ENCODE data around the gene TPRG1.

Gene TPRG1

DNA sequence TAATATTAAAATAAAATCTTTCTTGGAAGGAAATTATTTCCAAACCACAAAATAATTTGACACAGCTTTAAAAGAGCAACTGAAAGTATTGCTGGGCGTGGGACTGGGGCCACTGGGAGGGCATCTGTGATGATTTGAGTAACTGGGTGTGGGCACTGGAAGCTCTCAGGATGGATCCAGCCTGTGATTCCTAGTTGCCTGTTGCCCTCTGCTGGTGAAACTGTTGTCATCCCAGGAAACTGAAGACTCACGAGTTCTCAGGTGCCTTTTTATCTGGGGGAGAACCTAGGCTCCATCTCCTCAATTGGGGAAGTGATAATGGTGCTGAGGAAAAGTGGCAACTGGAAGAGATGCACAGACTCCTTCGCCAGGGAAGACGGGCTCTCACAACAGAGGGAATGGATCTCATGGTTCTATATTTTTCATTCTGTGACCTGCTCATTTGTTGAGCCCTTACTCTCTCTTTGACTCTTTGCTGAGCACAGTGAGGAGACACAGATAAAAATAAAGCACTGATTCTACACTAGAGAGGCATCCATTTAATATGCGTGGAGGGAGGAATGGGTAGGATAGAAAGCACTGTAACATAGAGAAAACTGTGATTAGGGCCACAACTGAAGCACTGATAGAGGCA is 61.6 kb downstream of the TPRG1 start:
- no peak for DNase-seq

DNA sequence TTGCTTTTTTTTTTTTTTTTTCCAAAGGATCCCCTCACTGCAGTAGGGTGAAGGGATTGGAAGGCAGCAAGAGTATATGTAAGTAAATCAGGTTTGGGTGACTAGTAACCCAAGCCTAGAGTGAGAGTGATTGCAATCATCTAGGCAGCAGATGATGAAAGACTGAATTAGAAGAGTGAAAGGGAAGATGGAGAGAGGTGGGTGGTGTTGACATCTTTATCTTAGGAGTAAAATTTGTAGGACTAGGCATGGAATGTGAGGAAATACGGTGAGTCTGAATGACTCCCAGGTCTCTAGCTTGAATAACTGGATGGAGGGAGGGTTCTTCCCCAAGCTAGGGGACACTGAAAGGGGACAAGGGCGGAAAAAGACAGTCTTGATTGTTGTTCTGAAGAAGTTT is 63.4 kb downstream of the TPRG1 start:
- no peak for DNase-seq

DNA sequence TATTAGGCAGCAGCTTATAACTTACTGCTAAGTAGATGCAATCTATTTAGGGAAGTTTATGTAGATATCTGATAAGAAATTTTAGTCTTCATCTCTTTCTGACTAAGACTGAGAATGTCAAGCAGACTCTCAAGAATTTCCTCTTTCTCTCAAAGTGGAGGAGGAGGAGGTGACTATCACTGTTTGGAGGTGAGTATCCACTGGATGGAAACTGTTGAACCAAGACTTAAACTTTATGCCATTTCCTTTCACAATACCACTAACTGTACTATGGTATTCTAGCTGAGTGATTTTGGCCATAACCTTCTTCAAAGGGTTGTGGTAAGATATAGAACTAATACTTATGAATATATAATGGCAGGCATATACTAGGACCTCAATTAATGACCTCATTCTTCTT is 64.6 kb downstream of the TPRG1 start:
- no peak for DNase-seq

DNA sequence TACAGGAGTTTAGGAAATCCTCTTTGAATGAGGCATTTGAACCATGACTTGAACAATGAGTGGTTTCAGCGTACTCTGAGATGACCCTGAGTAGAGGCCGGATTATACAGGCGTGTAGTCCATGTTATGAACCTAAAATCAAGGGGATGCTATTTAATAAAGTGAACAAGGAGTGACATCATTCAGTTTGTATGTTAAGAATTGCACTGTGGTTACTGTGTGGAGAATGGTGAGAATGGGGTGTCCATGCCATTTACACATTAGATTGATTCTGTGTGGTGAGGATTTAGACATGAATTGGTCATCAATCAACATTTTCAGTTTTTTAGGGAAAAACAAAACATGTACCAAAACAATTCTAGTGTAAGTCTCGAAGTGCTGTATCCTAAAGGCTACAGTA is 65.8 kb downstream of the TPRG1 start:
- no peak for DNase-seq

DNA sequence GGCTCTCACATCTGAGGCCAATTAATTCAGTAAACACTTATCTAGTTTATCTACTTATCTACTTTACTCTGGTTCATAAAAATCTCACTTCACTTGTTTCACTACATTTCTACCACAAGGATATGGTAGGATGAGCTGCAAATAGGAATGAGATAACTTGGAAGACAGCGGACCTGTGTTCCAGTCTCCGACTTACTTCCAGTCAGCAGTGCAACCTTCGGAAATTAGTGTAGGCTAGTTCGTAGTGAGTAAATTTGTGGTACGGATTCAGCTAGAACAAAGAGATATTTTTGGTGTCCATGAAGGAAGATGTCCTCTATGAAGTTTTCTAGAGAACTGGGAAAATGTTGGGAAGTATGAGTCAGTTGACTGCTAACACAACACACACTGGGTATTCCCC is 66.3 kb downstream of the TPRG1 start:
- no peak for DNase-seq

DNA sequence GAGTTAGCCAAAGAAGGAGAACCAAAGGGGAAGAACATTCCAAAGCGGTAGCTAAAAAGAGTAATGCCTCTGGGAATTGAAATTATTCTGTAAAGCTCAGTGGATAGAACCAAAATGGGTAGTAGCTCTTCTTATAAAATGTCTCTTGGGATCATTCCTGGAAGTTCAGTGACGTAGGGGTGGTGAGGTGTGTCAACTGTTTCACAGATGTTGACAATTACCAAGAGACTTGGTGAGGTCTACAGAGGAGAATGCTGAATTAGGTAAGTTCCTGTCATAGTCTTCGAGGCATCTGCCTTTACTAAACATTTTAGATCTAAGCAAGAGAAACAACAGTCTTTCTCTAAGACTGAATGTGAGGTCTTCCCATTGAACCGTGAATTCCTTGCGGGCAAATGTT is 67.8 kb downstream of the TPRG1 start:
- DNase-seq = no peak

DNA sequence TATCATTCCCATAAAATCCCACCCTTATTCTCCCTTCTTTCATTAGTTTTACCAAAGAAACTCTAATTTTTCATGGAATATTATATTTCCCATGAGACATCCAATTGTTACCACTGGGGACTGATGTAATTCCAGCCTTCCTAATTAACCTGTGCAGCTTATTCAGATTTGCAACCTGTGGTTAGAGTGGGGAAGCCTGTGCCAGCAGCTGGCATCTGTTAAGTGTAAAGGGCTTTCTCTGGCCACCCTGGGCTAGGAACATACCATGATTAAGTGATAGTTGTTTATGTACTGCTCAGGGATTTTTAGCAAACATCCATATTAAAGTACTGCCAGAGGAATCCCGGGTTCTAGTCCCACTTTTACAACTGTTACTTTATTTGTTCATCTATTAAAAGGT is 78.2 kb downstream of the TPRG1 start:
- DNase-seq = no peak

DNA sequence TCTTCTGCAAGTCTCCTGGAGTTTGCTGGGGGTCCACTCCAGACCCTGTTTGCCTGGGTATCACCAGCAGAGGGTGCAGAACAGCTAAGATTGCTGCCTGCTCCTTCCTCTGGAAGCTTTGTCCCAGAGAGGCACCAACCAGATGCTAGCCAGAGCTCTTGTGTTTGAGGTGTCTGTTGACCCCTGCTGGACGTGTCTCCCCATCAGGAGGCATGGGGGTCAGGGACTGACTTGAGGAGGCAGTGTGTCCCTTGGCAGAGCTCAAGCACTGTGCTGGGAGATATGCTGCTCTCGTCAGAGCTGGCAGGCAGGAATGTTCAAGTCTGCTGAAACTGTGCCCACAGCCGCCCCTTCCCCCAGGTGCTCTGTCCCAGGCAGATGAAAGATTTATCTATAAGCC is 86.5 kb downstream of the TPRG1 start:
- DNase-seq = no peak

DNA sequence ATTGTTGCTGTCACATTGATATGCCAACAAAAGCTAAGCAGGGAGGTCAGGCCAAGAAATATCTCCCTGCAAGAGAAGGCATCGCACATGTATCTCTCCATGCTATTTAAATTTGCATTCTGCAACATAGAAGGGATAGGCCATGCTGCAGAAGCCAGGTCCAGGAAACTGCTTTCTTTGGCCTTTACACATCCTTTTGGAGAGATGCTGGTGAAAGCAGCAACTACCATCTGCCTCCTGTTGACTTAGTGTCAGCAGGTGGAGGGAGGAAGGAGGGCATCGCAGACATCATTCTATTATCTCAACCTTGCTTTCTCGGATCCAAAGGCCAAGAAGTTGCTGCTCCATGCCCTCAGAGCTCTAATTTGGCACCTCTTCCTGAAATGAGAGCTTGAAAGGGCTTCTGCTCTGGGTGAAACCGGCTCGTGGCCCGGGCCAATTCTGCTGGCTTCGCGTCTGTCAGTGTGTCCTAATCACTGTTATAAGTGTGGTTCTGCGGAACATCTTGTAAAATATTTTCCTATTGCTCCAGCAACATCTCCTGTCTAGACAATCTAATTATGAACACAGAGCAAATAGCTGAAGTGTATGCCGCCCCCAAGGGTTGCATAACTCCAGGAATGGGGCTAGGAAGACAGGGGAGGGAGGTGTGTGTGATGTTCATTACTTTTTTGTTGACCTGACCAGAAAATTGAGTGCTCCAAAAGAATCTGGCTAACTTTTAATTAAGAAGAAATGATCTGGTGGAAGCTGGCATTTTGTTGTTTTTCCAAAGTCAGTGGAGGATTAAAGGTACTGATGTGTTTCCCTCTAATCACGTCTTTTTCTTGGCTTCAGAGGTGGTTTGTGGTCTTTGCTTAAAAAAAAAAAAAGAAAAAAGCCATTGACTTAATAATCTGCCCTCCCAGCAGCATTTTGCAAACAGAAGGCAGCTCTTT is 89.1 kb downstream of the TPRG1 start:
- no peak for DNase-seq

DNA sequence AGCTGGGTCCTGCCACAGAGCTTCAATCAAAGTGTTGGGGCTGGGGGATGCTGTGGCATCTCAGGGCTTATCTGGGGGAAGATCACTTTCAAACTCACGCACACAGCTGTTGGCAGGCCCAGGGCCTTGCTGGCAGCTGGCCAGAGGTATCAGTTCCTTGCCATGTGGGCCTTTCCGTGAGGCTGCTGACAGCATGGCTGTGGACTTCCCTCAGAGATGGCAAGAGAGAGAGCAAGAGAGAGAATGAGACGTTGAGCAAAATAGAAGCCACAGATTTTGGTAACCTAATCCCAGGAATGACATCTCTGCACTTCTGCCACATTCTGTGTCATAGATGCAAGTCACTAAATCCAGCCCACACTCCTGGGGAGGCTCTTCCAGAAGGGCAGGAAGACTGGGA is 91.0 kb downstream of the TPRG1 start:
- DNase-seq = no peak

DNA sequence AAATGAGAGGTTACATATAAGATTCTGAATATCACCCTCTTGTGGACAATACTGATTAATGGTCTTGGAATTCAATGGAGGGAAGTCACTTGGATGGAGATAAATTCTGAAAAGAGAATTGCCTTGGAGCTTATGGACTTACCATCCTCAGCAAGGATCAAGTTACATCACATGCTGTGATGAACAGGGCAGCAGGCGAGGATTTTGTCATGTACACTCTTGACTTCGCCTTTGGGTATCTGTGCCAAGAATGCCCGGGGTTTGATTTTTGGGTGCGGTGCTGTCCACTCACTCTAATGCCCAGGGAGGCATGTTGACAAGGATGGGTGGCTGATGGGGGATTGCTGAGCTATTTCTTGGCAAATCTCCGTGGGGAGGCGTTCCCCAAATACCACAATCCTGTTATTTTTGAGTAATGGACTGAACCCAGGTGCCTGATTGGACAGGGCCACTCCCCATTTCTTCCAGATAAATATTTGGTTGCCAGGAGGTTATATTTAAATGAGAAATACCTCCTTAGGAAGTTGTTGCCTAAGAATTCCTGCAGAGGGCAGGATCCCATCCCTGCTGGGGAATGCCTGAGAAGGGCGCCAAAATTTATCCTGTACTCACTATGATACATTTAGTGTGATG is 96.3 kb downstream of the TPRG1 start:
- DNase-seq = no peak

DNA sequence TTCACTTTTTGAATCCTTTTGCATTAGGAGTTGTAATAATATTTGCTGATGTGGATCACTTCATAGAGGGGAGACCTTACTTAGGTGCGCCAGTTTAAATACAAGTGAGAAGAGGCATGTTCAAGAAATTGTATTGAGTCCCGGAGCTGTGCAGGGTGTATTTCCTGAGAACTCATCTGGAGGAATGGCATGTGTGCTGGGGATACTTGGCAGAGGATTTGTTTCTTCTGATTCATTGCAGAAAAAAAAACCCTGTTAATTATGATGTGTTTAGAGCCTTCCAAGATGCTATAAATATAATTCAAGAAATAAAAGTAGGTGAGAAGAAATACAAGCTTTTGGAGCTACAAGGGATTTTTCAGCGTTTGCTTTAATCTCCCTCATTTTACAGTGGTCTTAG is 97.6 kb downstream of the TPRG1 start:
- DNase-seq = no peak

DNA sequence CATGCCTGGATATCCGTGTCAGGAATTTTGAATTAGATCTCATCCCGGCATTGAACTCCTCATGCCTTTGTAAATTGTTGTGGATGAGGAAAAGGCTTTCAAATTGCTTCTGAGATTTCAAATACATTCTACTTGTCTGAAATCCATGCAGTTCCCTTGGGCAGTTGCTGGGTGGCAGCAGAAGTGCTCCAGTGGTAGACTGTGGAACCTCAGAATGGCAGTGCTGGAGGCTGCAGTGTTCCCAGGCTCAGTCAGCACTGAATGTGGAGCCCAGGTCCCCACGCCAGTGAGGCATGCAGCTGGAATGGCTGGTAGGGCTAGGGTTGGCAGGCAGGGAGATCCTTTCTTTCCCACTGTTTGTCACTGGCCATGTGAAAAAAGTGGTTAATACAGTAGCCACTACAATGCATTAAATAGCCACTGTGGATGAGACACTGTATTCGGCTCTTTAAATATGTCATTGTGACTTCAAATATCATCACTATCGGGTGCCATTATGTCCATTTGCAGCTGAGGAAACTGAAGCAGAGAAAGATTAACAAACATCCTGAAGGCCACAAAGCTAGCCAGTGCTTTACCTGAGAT is 98.6 kb downstream of the TPRG1 start:
- DNase-seq = no peak

DNA sequence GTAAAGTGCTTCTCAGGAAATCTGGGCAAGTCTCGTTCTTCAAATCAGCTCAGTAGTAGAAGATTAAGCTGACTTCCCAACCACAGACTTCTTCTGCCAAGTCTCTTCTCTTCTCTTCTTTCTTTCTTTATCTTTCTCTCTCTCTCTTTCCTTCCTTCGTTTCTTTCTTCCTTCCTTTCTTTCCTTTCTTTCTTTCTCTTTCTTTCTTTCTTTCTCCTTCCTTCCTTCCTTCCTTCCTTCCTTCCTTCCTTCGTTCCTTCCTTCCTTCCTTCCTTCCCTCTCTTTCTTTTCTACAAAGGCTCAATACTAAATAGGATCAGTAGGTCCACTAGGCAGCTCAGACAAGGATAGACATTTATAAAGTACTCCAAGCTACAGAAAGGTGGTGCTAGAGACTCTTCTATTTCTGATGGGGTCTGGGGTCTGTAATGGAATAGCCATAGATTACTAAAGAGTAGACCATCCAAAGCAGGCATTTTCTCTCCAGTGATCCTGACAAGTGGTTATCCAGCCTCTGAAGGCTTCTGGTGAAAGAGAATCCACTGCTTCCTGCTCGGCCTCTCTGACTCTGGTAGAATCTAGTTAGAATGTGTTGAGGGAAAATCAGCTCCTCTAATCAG is 100.8 kb downstream of the TPRG1 start:
- DNase-seq = no peak

DNA sequence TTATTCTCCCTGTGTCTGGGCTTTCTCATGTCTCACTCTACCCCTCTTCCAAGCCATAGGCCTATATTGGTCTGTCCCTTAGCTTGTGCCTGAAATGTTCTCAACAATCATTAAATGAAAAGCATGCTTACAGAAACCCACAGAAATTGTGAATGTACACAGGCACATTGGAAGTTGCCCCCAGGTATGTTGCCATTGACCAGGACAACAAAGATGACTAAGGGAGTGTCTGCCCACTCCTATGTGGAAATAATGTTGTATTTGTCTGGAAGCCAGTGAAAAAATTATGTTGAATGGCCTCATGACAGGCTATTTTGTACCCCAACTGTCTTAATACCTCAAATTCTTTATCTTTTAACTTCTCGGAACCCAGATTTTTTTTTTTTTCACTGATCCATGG is 102.0 kb downstream of the TPRG1 start:
- no peak for DNase-seq

DNA sequence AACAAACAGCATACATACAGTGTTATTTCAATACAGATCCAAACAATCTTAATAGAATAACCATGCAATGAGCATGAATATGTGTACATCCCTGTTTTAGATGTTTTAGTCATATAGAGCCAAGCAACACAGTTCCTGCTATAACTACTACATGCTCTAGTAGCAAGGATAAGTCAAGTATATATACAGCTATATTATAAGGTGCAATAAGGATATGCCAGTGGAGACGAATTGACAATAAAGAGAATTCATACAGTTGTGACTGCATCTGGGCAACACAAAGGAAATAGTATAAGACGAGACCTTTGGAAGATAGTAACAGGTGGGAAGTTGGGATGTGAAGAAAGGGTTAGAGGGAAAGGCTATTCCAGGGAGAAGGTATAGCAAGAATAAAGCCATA is 103.4 kb downstream of the TPRG1 start:
- DNase-seq = no peak

DNA sequence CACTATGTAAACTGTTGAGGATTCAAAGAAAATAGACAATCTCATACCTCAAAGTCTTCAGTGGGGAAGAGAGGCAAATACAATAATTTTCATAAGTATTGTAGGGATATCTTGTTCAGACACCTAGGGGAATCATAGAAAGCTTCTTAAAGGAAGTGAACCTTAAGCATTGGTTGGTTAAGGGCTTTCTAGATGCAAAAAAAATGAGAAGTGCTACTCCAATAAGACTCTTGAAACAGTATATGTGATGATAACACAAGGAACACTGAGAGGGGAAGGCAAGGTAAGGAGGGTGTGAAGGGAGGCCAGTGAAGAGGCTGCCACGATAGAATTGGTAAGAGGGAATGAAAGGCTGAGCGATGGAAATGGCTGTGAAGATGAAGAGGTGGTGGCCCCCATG is 104.1 kb downstream of the TPRG1 start:
- DNase-seq = no peak

DNA sequence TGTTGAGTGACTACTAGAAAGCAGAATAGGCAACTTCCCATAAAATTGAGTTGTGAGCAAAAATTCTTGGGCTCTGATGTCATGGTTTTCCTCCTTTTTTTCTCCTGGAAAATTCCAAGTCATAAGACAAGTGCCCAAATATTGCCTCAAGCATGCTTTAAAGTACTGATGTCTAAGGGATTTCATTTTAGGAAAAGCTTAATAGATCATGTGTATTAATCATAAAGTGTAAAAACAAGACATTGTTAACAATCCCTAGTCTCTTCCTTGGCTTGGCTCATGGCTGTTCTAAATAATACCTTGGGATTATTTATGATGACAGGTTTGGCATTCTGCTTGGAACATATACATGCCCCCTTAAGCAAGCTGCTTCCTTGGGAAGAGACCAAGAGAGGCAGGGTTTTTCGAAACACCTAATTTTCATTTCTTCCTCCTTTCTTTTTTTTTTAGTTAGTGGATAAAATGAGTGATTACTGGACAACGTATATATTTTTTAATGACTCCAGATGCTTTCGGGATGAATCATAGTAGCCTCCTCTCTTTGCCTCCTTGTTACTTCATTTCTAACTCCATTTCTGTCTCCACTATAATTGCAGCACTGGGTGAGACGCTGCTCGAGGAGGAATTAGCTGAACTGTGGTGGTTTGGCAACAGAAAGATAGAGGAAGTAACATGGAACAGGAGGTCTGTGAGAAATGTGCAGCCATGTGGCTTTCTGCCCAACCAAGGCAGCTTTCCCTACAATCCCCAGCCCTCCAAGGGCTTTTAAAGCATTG is 104.9 kb downstream of the TPRG1 start:
- DNase-seq = no peak

DNA sequence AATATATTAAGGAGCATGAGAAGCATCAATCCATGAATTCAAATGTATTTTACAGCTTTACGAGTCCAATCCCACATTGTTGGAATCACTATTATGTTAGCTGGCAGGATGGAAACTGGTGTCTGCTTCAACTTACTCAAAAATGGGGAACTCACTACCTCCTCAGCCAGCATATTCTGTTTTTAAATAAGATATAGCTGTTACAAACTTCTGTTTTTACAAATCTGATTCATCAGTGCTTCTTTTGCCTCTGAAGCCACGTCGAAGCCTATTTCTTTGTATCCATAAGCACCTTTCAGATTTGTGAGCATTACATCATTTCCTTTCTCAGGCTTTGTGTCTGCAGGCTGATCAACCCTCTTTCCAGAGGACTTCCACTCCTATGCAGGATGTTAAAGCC is 105.9 kb downstream of the TPRG1 start:
- DNase-seq = no peak

DNA sequence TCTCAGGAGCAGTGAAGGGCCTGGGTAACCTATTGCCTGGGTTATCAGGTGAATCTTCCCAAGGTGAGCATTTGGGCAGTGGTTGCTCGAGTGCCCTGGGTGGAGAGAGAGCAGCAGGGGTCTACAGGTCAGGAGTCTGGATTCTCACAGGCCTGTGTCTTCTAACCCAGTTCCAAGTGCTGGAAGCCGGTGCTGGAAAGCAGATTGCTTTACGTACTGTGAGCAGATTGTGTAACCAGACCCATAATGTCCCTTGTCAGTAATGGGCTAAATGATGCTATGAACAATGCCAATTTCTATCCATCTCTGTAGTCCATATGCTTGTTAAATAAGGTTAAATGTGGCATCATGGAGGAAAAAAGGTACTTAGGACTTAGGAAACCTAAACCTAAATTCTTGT is 106.5 kb downstream of the TPRG1 start:
- no peak for DNase-seq

DNA sequence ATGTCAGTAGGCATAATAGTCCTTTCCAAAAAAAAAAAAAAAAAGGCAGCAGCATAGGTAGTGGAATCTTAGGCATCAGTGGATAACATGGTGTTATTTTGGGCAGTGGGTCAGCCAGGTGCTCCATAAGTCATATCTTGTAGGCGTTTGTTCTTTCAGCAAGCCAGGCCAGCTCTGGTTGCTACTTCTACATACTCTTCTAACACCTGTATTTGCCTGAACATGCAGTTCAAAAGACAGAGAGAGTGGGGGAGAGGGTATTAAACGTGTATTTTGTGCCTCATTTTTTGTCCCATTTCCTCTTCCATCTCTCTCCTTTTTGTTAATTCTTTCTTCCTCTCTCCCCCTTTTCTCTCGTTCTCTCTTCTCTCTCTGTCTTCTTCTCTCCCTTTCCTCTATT is 110.4 kb downstream of the TPRG1 start:
- DNase-seq = no peak

DNA sequence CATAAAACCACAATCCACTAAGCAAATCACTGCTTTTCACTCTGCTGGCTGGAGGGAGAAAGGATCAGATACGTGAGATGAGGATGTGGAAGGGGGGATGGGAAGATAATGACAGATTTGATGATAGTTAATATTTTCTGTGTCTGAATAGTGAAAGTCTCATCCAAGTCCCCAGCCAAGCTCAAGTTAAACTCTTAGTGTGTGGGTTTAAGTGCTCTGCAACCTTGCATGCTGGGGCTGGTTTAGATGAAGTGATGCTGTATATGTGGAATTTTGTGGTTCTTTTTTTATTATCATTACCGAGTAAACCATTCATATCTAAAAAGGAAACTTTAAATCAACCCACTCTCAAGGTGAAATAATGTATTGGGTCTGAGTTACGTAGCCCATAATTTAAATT is 111.0 kb downstream of the TPRG1 start:
- DNase-seq = no peak

Measured in effector CD8-positive, alpha-beta T cell (primary cell).